Subcutaneous abdominal adipose tissue (tissue), 5 donors: ENCODE results near the gene CEMIP.

Source experiments
- H3K27ac ChIP-seq: one replicate; pipeline ENCODE4 v1.7.0; 2013; ENCODE audit warnings: low read depth, mild to moderate bottlenecking, inconsistent platforms, low read length, moderate library complexity
- H3K27me3 ChIP-seq, 5 donors: one replicate each; pipeline ENCODE4 v1.7.0; 2013; ENCODE audit warnings: low read length in 5 of 5, inconsistent platforms in 1 of 5; ENCODE audit not compliant: control insufficient read depth in 5 of 5, insufficient read depth in 4 of 5
- H3K36me3 ChIP-seq, 5 donors: one replicate each; pipeline ENCODE4 v1.7.0; 2013; ENCODE audit warnings: low read length in 5 of 5; ENCODE audit not compliant: control insufficient read depth in 5 of 5, insufficient read depth in 5 of 5
- H3K4me1 ChIP-seq, 5 donors: one replicate each; pipeline ENCODE4 v1.7.0; 2013; ENCODE audit warnings: low read length in 5 of 5, mild to moderate bottlenecking in 3 of 5, moderate library complexity in 1 of 5; ENCODE audit not compliant: control insufficient read depth in 5 of 5, insufficient read depth in 5 of 5
- H3K4me3 ChIP-seq, 5 donors: one replicate each; pipeline ENCODE4 v1.7.0; 2013; ENCODE audit warnings: low read length in 5 of 5, low read depth in 1 of 5
- H3K9ac ChIP-seq, 5 donors: one replicate each; pipeline ENCODE4 v1.7.0; 2013; ENCODE audit warnings: low read length in 5 of 5, mild to moderate bottlenecking in 4 of 5, moderate library complexity in 3 of 5
- H3K9me3 ChIP-seq, 5 donors: one replicate each; pipeline ENCODE4 v1.7.0; 2013; ENCODE audit warnings: low read length in 5 of 5; ENCODE audit not compliant: control insufficient read depth in 5 of 5
- donor health status: healthy.
- donor health status: healthy.
- donor health status: healthy.
- donor health status: healthy.
- donor health status: healthy.

Gene CEMIP

GRCh38 chr15:80854104-80854503, 74.9 kb downstream of the CEMIP start:
- Histone ChIP-seq H3K27ac (no peak overlapping the region), H3K4me3 (no peak overlapping the region), H3K9me3 (no peaks in the 10 kb centered on the region), H3K9ac (no peak overlapping the region), H3K27me3 (peaks cover 0 to 16% (median 10%) of the 10 kb centered on the region in 5 donors), H3K4me1 (peaks cover 0 to 8% (median 7%) of the 10 kb centered on the region in 5 donors), H3K36me3 (no peaks in the 10 kb centered on the region)

GRCh38 chr15:80855206-80855605, 76.0 kb downstream of the CEMIP start:
- Histone ChIP-seq H3K36me3 (no peaks in the 10 kb centered on the region), H3K27me3 (peaks cover 0 to 7% (median 3%) of the 10 kb centered on the region in 5 donors), H3K4me1 (peaks cover 0 to 8% (median 6%) of the 10 kb centered on the region in 5 donors), H3K27ac (no peak overlapping the region), H3K4me3 (no peak overlapping the region), H3K9me3 (no peaks in the 10 kb centered on the region), H3K9ac (no peak overlapping the region)

GRCh38 chr15:80856400-80856799, 77.2 kb downstream of the CEMIP start:
- Histone ChIP-seq H3K9me3 (no peaks in the 10 kb centered on the region), H3K36me3 (no peaks in the 10 kb centered on the region), H3K4me1 (peaks cover 0 to 8% (median 6%) of the 10 kb centered on the region in 5 donors), H3K27me3 (peaks cover 0 to 6% (median 3%) of the 10 kb centered on the region in 5 donors), H3K9ac (no peak overlapping the region), H3K4me3 (no peak overlapping the region), H3K27ac (no peak overlapping the region)

- no peaks in the 10 kb centered on the region for H3K9me3 ChIP-seq
- H3K9ac ChIP-seq: no peak overlapping the region
- H3K4me1 ChIP-seq: peaks cover 0 to 8% (median 6%) of the 10 kb centered on the region in 5 donors
- no peaks in the 10 kb centered on the region for H3K36me3 ChIP-seq
- no peak overlapping the region for H3K27ac ChIP-seq
- peaks cover 0 to 6% (median 3%) of the 10 kb centered on the region in 5 donors for H3K27me3 ChIP-seq
- no peak overlapping the region for H3K4me3 ChIP-seq
Measured at GRCh38 chr15:80856809-80857377, 77.7 kb downstream of the CEMIP start.

GRCh38 chr15:80861731-80862170, 82.6 kb downstream of the CEMIP start:
- Histone ChIP-seq H3K27me3 (peaks cover 0 to 6% (median 2%) of the 10 kb centered on the region in 5 donors), H3K9me3 (no peaks in the 10 kb centered on the region), H3K4me3 (no peak overlapping the region), H3K36me3 (no peaks in the 10 kb centered on the region), H3K27ac (no peak overlapping the region), H3K9ac (no peak overlapping the region), H3K4me1 (peaks cover 0 to 6% (median 5%) of the 10 kb centered on the region in 5 donors)

- Histone ChIP-seq H3K9ac (no peak overlapping the region), H3K9me3 (no peaks in the 10 kb centered on the region), H3K27me3 (peaks cover 0 to 6% (median 0%) of the 10 kb centered on the region in 5 donors), H3K27ac (no peak overlapping the region), H3K4me3 (no peak overlapping the region), H3K36me3 (no peaks in the 10 kb centered on the region), H3K4me1 (no peaks in the 10 kb centered on the region)
Measured at GRCh38 chr15:80864666-80865065, 85.5 kb downstream of the CEMIP start.

- H3K27ac ChIP-seq: no peak overlapping the region
- H3K9ac ChIP-seq: no peak overlapping the region
- H3K4me1 ChIP-seq: peaks cover 3 to 14% (median 13%) of the 10 kb centered on the region in 5 donors
Measured at GRCh38 chr15:80866936-80867335, 87.8 kb downstream of the CEMIP start.

GRCh38 chr15:80870366-80870765, 91.2 kb downstream of the CEMIP start:
- Histone ChIP-seq H3K4me3 (no peak overlapping the region), H3K4me1 (peaks cover 3 to 19% (median 17%) of the 10 kb centered on the region in 5 donors), H3K9me3 (no peaks in the 10 kb centered on the region), H3K27me3 (peaks cover 0 to 3% (median 0%) of the 10 kb centered on the region in 5 donors), H3K36me3 (no peaks in the 10 kb centered on the region), H3K9ac (no peak overlapping the region), H3K27ac (no peak overlapping the region)

More at GRCh38 chr15:80866936-80867335, 87.8 kb downstream of the CEMIP start:
- Histone ChIP-seq H3K9me3 (no peaks in the 10 kb centered on the region), H3K27me3 (peaks cover 0 to 5% (median 0%) of the 10 kb centered on the region in 5 donors), H3K4me3 (no peak overlapping the region), H3K36me3 (no peaks in the 10 kb centered on the region)

GRCh38 chr15:80870893-80871292, 91.7 kb downstream of the CEMIP start:
- no peak overlapping the region for H3K4me3 ChIP-seq
- H3K27ac ChIP-seq: no peak overlapping the region
- no peak overlapping the region for H3K9ac ChIP-seq
- peaks cover 0 to 7% (median 0%) of the 10 kb centered on the region in 5 donors for H3K27me3 ChIP-seq
- no peaks in the 10 kb centered on the region for H3K36me3 ChIP-seq
- H3K9me3 ChIP-seq: no peaks in the 10 kb centered on the region
- peaks cover 8 to 24% (median 22%) of the 10 kb centered on the region in 5 donors for H3K4me1 ChIP-seq

- Histone ChIP-seq H3K27me3 (peaks cover 0 to 7% (median 0%) of the 10 kb centered on the region in 5 donors), H3K9me3 (no peaks in the 10 kb centered on the region), H3K27ac (no peak overlapping the region), H3K9ac (no peak overlapping the region), H3K4me3 (no peak overlapping the region), H3K36me3 (no peaks in the 10 kb centered on the region), H3K4me1 (peaks cover 14 to 32% (median 29%) of the 10 kb centered on the region in 5 donors)
Measured at GRCh38 chr15:80871858-80872257, 92.7 kb downstream of the CEMIP start.
